ENCODE results near the gene ZBTB7C.

ZBTB7C gene

GRCh38 chr18:48007381-48007780 lies 401.8 kb downstream of the ZBTB7C start:
- no peak for DNase-seq

GRCh38 chr18:48006415-48007175 lies 402.6 kb downstream of the ZBTB7C start:
- no peak for DNase-seq

GRCh38 chr18:48004577-48004976 lies 404.6 kb downstream of the ZBTB7C start:
- no peak for DNase-seq

- DNase-seq = no peak
These were observed 405.5 kb downstream of the ZBTB7C start for GRCh38 chr18:48003426-48004349.

GRCh38 chr18:48002933-48003365 lies 406.2 kb downstream of the ZBTB7C start:
- DNase-seq = no peak

- no peak for DNase-seq
These were observed 408.5 kb downstream of the ZBTB7C start for GRCh38 chr18:48000701-48001100.

- no peak for DNase-seq
These were observed 409.4 kb downstream of the ZBTB7C start for GRCh38 chr18:47999801-48000248.

- no peak for DNase-seq
These were observed 411.8 kb downstream of the ZBTB7C start for GRCh38 chr18:47997338-47997780.

GRCh38 chr18:47996091-47996541 lies 413.1 kb downstream of the ZBTB7C start:
- peak; percentile 11 to 39 for DNase-seq

- no peak for DNase-seq
These were observed 413.5 kb downstream of the ZBTB7C start for GRCh38 chr18:47995654-47996053.

GRCh38 chr18:47993409-47993808 lies 415.8 kb downstream of the ZBTB7C start:
- DNase-seq = no peak

- no peak for DNase-seq
These were observed 416.2 kb downstream of the ZBTB7C start for GRCh38 chr18:47992976-47993375.

- DNase-seq = no peak
These were observed 416.9 kb downstream of the ZBTB7C start for GRCh38 chr18:47992266-47992665.

- no peak for DNase-seq
These were observed 418.2 kb downstream of the ZBTB7C start for GRCh38 chr18:47990981-47991380.

- DNase-seq = no peak
These were observed 421.8 kb downstream of the ZBTB7C start for GRCh38 chr18:47987388-47987699.

- DNase-seq = no peak
These were observed 422.4 kb downstream of the ZBTB7C start for GRCh38 chr18:47986620-47987387.

- no peak for DNase-seq
These were observed 423.3 kb downstream of the ZBTB7C start for GRCh38 chr18:47985866-47986265.

- no peak for DNase-seq
These were observed 424.2 kb downstream of the ZBTB7C start for GRCh38 chr18:47984991-47985390.

- no peak for DNase-seq
These were observed 425.2 kb downstream of the ZBTB7C start for GRCh38 chr18:47983946-47984345.

GRCh38 chr18:47983055-47983454 lies 426.1 kb downstream of the ZBTB7C start:
- DNase-seq = no peak

GRCh38 chr18:47981830-47982229 lies 427.4 kb downstream of the ZBTB7C start:
- DNase-seq = no peak

GRCh38 chr18:47981320-47981719 lies 427.9 kb downstream of the ZBTB7C start:
- no peak for DNase-seq

- no peak for DNase-seq
These were observed 429.5 kb downstream of the ZBTB7C start for GRCh38 chr18:47979611-47980200.

All from NCI-H187 (cell line).